Osteoblast (primary cell): ENCODE measurements around the gene HHATL. TPM values are rescaled to one million over a fixed set of nuclear protein-coding genes. Genes with fewer than 3 reads are reported as not detected.

Source experiments
- DNase-seq: peaks from one replicate; pipeline ENCODE4 v3.0.0; 2011; ENCODE audit warnings: low spot score, mixed read lengths; ENCODE audit not compliant: insufficient read length; ENCODE audit errors: missing footprints
- H2AFZ ChIP-seq: 2 replicates; pipeline ENCODE4 v1.6.0; 2011; ENCODE audit warnings: mild to moderate bottlenecking, low read length
- H3K27ac ChIP-seq: 2 replicates; pipeline ENCODE4 v1.5.1; 2011; ENCODE audit warnings: mild to moderate bottlenecking, low read depth, low read length, moderate library complexity
- H3K27me3 ChIP-seq: 2 replicates; pipeline ENCODE4 v1.6.0; 2012; ENCODE audit warnings: mild to moderate bottlenecking, control low read depth, inconsistent platforms, low read length, moderate library complexity; ENCODE audit not compliant: insufficient read depth
- H3K36me3 ChIP-seq: 2 replicates; pipeline ENCODE4 v1.5.1; 2011; ENCODE audit warnings: mild to moderate bottlenecking, low read length, control low read depth, moderate library complexity; ENCODE audit not compliant: insufficient read depth
- H3K4me1 ChIP-seq: 2 replicates; pipeline ENCODE4 v1.5.1; 2011; ENCODE audit warnings: mild to moderate bottlenecking, low read length, control low read depth, moderate library complexity; ENCODE audit not compliant: insufficient read depth
- H3K4me2 ChIP-seq: 2 replicates; pipeline ENCODE4 v1.6.0; 2011; ENCODE audit warnings: mild to moderate bottlenecking, low read length; ENCODE audit not compliant: insufficient read depth
- H3K4me3 ChIP-seq: fragments of 200-600 bp; sonication (generic); 3 replicates; pipeline ENCODE4 v1.5.1; 2012; ENCODE audit warnings: mild to moderate bottlenecking, low read length, inconsistent platforms; ENCODE audit not compliant: insufficient read depth
- H3K79me2 ChIP-seq: 2 replicates; pipeline ENCODE4 v1.6.0; 2012; ENCODE audit warnings: mild to moderate bottlenecking, low read length, control low read depth, inconsistent platforms; ENCODE audit not compliant: insufficient read depth
- H3K9me3 ChIP-seq: 2 replicates; pipeline ENCODE4 v1.5.1; 2011; ENCODE audit warnings: low read depth, low read length, control low read depth
- H4K20me1 ChIP-seq: 2 replicates; pipeline ENCODE4 v1.6.0; 2012; ENCODE audit warnings: mild to moderate bottlenecking, low read length, control low read depth; ENCODE audit not compliant: insufficient read depth
- CTCF ChIP-seq: IDR thresholded peaks from 2 replicates; pipeline ENCODE4 v1.5.1; 2011; ENCODE audit warnings: mild to moderate bottlenecking, low read depth, low read length, moderate library complexity; ENCODE audit errors: extremely low read depth
- total RNA-seq: library from RNA; depleted of rRNA; stranded (reverse); fragments of >200 nt; gene quantifications from 2 replicates; pipeline ENCODE4 v1.2.3, GENCODE V29; 2012

HHATL gene
- total RNA-seq, 1 donor: not detected

- H3K4me3 ChIP-seq: no peak overlapping the region
- H3K27ac ChIP-seq: no peak overlapping the region
- H3K79me2 ChIP-seq: no peaks in the 10 kb centered on the region
- no peak overlapping the region for H3K4me2 ChIP-seq
- H4K20me1 ChIP-seq: no peaks in the 10 kb centered on the region
- no peaks in the 10 kb centered on the region for H3K4me1 ChIP-seq
- TF ChIP-seq CTCF: no peak
- peak; percentile 79 for DNase-seq
- peaks cover 7% of the 10 kb centered on the region for H3K27me3 ChIP-seq
- H3K36me3 ChIP-seq: no peaks in the 10 kb centered on the region
- no peaks in the 10 kb centered on the region for H3K9me3 ChIP-seq
- no peak overlapping the region for H2AFZ ChIP-seq
Observed at GRCh38 chr3:42699511-42699971, 3.1 kb downstream of the HHATL start.

GRCh38 chr3:42698911-42699230 is 3.7 kb downstream of the HHATL start:
- H3K27ac ChIP-seq: no peak overlapping the region
- H3K79me2 ChIP-seq: no peaks in the 10 kb centered on the region
- no peak for TF ChIP-seq CTCF
- no peaks in the 10 kb centered on the region for H4K20me1 ChIP-seq
- no peaks in the 10 kb centered on the region for H3K9me3 ChIP-seq
- no peaks in the 10 kb centered on the region for H3K36me3 ChIP-seq
- DNase-seq: peak; percentile 62
- H3K4me2 ChIP-seq: no peak overlapping the region
- no peaks in the 10 kb centered on the region for H3K4me1 ChIP-seq
- H2AFZ ChIP-seq: no peak overlapping the region
- no peak overlapping the region for H3K4me3 ChIP-seq
- peaks cover 7% of the 10 kb centered on the region for H3K27me3 ChIP-seq

- no peak for TF ChIP-seq CTCF
- Histone ChIP-seq H3K4me3 (no peak overlapping the region), H3K9me3 (no peaks in the 10 kb centered on the region), H3K79me2 (no peaks in the 10 kb centered on the region), H3K4me2 (no peak overlapping the region), H3K4me1 (no peaks in the 10 kb centered on the region), H2AFZ (no peak overlapping the region), H3K36me3 (no peaks in the 10 kb centered on the region), H3K27ac (no peak overlapping the region), H3K27me3 (peaks cover 7% of the 10 kb centered on the region), H4K20me1 (no peaks in the 10 kb centered on the region)
- peak; percentile 65 for DNase-seq
Observed at GRCh38 chr3:42698216-42698910, 4.2 kb downstream of the HHATL start.

- Histone ChIP-seq H3K4me2 (no peak overlapping the region), H3K4me3 (no peak overlapping the region), H3K27me3 (peaks cover 7% of the 10 kb centered on the region), H3K4me1 (no peaks in the 10 kb centered on the region), H3K27ac (no peak overlapping the region), H3K36me3 (no peaks in the 10 kb centered on the region), H4K20me1 (no peaks in the 10 kb centered on the region), H2AFZ (no peak overlapping the region), H3K9me3 (no peaks in the 10 kb centered on the region), H3K79me2 (no peaks in the 10 kb centered on the region)
- peak; percentile 50 for DNase-seq
- no peak for TF ChIP-seq CTCF
Observed at GRCh38 chr3:42697289-42698051, 5.1 kb downstream of the HHATL start.
